HepG2 (cell line): Measurements from ENCODE around the gene PDZD4. TPM values are rescaled to one million over a fixed set of nuclear protein-coding genes. Genes with fewer than 3 reads are reported as not detected.
A peak's percentile ranks its signal among the peaks of the same experiment; 100 is the strongest.

Experiments
- ATAC-seq: fragments of 200-7000 bp; cut with Tn5 transposase; 3 replicates; pipeline ENCODE4 v1.9.1; 2020; ENCODE audit warnings: mild to moderate bottlenecking, moderate library complexity
- BruUV-seq: library from RNA; stranded (reverse); fragments of 400-500 nt; replicated peaks from 2 replicates; lab custom pipeline; 2021; lab: Mats Ljungman, UMichigan
- CTCF ChIA-PET: fragments of 300-600 bp; formaldehyde crosslinking; extraction: SDS; loops from one replicate; lab custom pipeline; 2021; ENCODE audit warnings: low total read pairs, inconsistent platforms, low intra/inter-chr PET ratio; lab: Yijun Ruan, JAX
- POLR2A ChIA-PET: fragments of 350-600 bp; sonication (Branson Sonifier 250); formaldehyde crosslinking; loops from one replicate; lab custom pipeline; 2020; ENCODE audit warnings: antibody characterized with exemption, inconsistent platforms; lab: Yijun Ruan, JAX
- DNase-seq: peaks from one replicate; pipeline ENCODE4 v3.0.0-alpha.2; 2015; ENCODE audit warnings: low spot score
- FAIRE-seq: peaks from 3 replicates; lab custom pipeline; 2011; peaks lifted over from hg19 to GRCh38; lab: Jason Lieb, UNC
- H2AFZ ChIP-seq: one replicate; pipeline ENCODE4 v1.6.1; 2011; ENCODE audit warnings: low read length, inconsistent platforms
- H3K27ac ChIP-seq: fragments of 300-600 bp; 3 replicates; pipeline ENCODE4 v1.8.0; 2011; ENCODE audit warnings: mixed run types, mild to moderate bottlenecking, mixed read lengths, low read length, inconsistent platforms; ENCODE audit not compliant: insufficient read depth; ENCODE audit errors: extremely low read length
- H3K27me3 ChIP-seq, 2 experiments: fragments of 200-600 bp in 1 of 2; 2 replicates in 1 of 2; 3 replicates in 1 of 2; pipeline versions ENCODE4 v1.6.0 to v1.8.0; 2011; ENCODE audit warnings: low read length in 2 of 2, mild to moderate bottlenecking in 2 of 2, moderate library complexity in 2 of 2, inconsistent platforms in 1 of 2; ENCODE audit not compliant: insufficient read depth in 2 of 2, control insufficient read depth in 1 of 2
- H3K36me3 ChIP-seq, 2 experiments: fragments of 200-600 bp in 1 of 2; replicated peaks in 1 of 2; 2 replicates in 1 of 2; 3 replicates in 1 of 2; pipeline versions ENCODE4 v1.5.1 to v1.8.0; 2011; ENCODE audit warnings: low read length in 2 of 2, inconsistent platforms in 1 of 2; ENCODE audit not compliant: insufficient read depth in 2 of 2, control insufficient read depth in 1 of 2
- H3K4me1 ChIP-seq: 2 replicates; pipeline ENCODE4 v1.5.1; 2012; ENCODE audit warnings: low read length, inconsistent platforms; ENCODE audit not compliant: insufficient read depth
- H3K4me2 ChIP-seq: 2 replicates; pipeline ENCODE4 v1.6.0; 2011; ENCODE audit warnings: low read depth, low read length, inconsistent platforms
- H3K4me3 ChIP-seq, 3 experiments: fragments of 200-600 bp in 1 of 3; sonication (generic), shearing (Covaris generic) in 1 of 3; replicated peaks in 1 of 3; 2 replicates each; pipeline ENCODE4 v1.5.1; 2011 to 2016; ENCODE audit warnings: low read length in 3 of 3, inconsistent platforms in 2 of 3, low read depth in 2 of 3, mild to moderate bottlenecking in 2 of 3, control low read depth in 1 of 3, mixed read lengths in 1 of 3; ENCODE audit not compliant: insufficient read depth in 1 of 3
- H3K79me2 ChIP-seq: one replicate; pipeline ENCODE4 v1.6.1; 2011; ENCODE audit warnings: low read length, inconsistent platforms; ENCODE audit not compliant: insufficient read depth
- H3K9ac ChIP-seq: 2 replicates; pipeline ENCODE4 v1.6.0; 2011; ENCODE audit warnings: mild to moderate bottlenecking, low read depth, low read length, inconsistent platforms; ENCODE audit not compliant: insufficient read depth
- H3K9me3 ChIP-seq: 2 replicates; pipeline ENCODE4 v1.5.1; 2012; ENCODE audit warnings: mild to moderate bottlenecking, low read length
- H4K20me1 ChIP-seq: 2 replicates; pipeline ENCODE4 v1.6.0; 2011; ENCODE audit warnings: inconsistent platforms, mild to moderate bottlenecking, low read length, moderate library complexity; ENCODE audit not compliant: insufficient read depth
- MED13 ChIP-seq: sonication (generic); formaldehyde crosslinking; IDR thresholded peaks from 2 replicates; pipeline ENCODE4 v1.5.0; 2020; ENCODE audit warnings: missing genetic modification reagents
- TEAD3 ChIP-seq: optimal IDR thresholded peaks from 2 replicates; pipeline ENCODE3; 2016; ENCODE audit warnings: borderline replicate concordance
- WGBS: methylation state at CpG from one replicate; pipeline ENCODE4 v1.1.6; 2017; ENCODE audit warnings: low lambda C conversion rate; 5-methylcytosine and 5-hydroxymethylcytosine counted together
- in situ Hi-C: cut with HindIII; loops from 2 replicates; pipeline ENCODE4 v1.10.0; 2017; ENCODE audit warnings: low pct_unique_long_range_greater_than_20kb; ENCODE audit not compliant: extremely low pct_ligation_motif_present
- intact Hi-C: fragments of 100-400 bp; cut with micrococcal nuclease; formaldehyde crosslinking; loops from one replicate; pipeline ENCODE4 v1.10.0; 2022; ENCODE audit not compliant: unreplicated experiment
- polyA plus RNA-seq, 8 experiments: library from polyadenylated mRNA; depleted of rRNA in 3 of 8; stranded (reverse) in 7 of 8; unstranded in 1 of 8; fragments of >200 nt; fragmentation: Illumina TruSeq in 4 of 8; extraction: Trizol in 4 of 8; gene quantifications; 2 replicates each; pipeline versions ENCODE4 v1.2.1 to v1.2.3, GENCODE V29; 2011 to 2016; ENCODE audit warnings: low read depth in 4 of 8, missing spikeins in 1 of 8, mixed read lengths in 1 of 8; ENCODE audit not compliant: insufficient read depth in 1 of 8
- total RNA-seq, 5 experiments: library from RNA; depleted of rRNA; stranded (reverse); fragments of >200 nt; fragmentation: Illumina TruSeq; extraction: Trizol; gene quantifications; 2 replicates each; pipeline ENCODE4 v1.2.3, GENCODE V29; 2016; ENCODE audit warnings: low read depth in 1 of 5
- TF ChIP-seq, protein P1 (sequence below), 2 experiments: sonication (generic) in 1 of 2; formaldehyde crosslinking in 1 of 2; IDR thresholded peaks; 2 replicates each; pipeline versions ENCODE4 v1.5.1 to v1.6.1; 2011 to 2020; ENCODE audit warnings: borderline replicate concordance in 1 of 2, low read depth in 1 of 2, low read length in 1 of 2, mild to moderate bottlenecking in 1 of 2, missing genetic modification reagents in 1 of 2, moderate library complexity in 1 of 2
- TF ChIP-seq, protein P2 (sequence below): sonication (generic); formaldehyde crosslinking; IDR thresholded peaks from 2 replicates; pipeline ENCODE4 v1.5.0; 2020; ENCODE audit warnings: mild to moderate bottlenecking, missing genetic modification reagents, moderate library complexity

The PDZD4 gene
- total and polyA plus RNA-seq, 2 of the 13 experiments (the other 11 are each of a cell fraction or from before 2014, with no cell fraction given), result not detected

DNA sequence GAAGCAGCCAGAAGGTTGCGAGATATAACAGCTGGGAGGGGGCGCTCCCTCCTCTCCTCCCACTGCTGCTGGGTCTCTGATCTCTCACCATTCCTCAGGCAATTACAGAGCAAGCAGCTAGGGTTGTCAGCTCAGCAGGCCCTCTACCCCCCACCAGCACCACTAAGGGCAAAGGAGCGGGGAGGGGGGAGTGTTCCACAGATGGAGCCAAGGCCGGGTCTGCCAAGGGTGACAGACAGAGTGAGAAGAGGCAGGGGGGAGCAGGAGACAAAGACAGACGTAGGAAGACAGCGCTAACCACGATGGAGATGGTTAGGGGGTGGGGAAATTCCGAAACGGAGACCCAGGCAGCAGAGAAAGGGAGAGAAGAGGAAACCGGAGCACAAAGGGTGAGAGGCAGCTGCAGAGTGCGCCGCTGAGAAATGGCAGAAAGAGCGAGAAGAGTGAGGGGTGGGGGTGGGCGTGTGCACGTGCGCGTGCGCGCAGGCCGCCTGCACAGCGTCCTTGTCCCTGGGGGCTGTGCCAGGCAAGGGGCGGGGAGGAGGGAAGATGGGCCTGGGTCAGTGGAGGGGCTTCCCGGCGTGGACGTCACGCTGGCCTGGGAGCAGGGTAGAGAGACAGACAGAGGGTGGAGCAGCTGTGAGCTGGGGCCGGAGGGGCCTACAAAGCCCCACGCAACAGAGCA is 48.8 kb upstream of the PDZD4 start:
- CTCF ChIA-PET, result no interaction called here

More for the DNA sequence above, 48.8 kb upstream of the PDZD4 start:
- Histone ChIP-seq H3K4me3 (no peak overlapping the region), H3K9ac (no peak overlapping the region), H2AFZ (no peak overlapping the region), H3K4me2 (peak overlapping the region; percentile 18; the same call in 1 of the 2 replicates), H3K79me2 (no peaks in the 10 kb centered on the region), H3K36me3 (no peaks in the 10 kb centered on the region), H3K4me1 (peaks cover 51% of the 10 kb centered on the region), H4K20me1 (no peaks in the 10 kb centered on the region), H3K27me3 (no peaks in the 10 kb centered on the region), H3K27ac (no peak overlapping the region), H3K9me3 (no peaks in the 10 kb centered on the region)
- TF ChIP-seq TEAD3 (no peak), MED13 (CRISPR knock-in tag) (no peak)
- TF ChIP-seq, protein P1, sequence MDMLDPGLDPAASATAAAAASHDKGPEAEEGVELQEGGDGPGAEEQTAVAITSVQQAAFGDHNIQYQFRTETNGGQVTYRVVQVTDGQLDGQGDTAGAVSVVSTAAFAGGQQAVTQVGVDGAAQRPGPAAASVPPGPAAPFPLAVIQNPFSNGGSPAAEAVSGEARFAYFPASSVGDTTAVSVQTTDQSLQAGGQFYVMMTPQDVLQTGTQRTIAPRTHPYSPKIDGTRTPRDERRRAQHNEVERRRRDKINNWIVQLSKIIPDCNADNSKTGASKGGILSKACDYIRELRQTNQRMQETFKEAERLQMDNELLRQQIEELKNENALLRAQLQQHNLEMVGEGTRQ (IDR thresholded peaks at IDR 0.05; ENCODE audit: low read depth, low read length), result no peak
- TF ChIP-seq, protein P1 (CRISPR knock-in tag; IDR thresholded peaks at IDR 0.05; ENCODE audit: borderline replicate concordance), result no peak
- TF ChIP-seq, protein P2, sequence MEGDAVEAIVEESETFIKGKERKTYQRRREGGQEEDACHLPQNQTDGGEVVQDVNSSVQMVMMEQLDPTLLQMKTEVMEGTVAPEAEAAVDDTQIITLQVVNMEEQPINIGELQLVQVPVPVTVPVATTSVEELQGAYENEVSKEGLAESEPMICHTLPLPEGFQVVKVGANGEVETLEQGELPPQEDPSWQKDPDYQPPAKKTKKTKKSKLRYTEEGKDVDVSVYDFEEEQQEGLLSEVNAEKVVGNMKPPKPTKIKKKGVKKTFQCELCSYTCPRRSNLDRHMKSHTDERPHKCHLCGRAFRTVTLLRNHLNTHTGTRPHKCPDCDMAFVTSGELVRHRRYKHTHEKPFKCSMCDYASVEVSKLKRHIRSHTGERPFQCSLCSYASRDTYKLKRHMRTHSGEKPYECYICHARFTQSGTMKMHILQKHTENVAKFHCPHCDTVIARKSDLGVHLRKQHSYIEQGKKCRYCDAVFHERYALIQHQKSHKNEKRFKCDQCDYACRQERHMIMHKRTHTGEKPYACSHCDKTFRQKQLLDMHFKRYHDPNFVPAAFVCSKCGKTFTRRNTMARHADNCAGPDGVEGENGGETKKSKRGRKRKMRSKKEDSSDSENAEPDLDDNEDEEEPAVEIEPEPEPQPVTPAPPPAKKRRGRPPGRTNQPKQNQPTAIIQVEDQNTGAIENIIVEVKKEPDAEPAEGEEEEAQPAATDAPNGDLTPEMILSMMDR (CRISPR knock-in tag), result peak; percentile 15; the same call in 1 of the 2 replicates
- POLR2A ChIA-PET, result no interaction called here
- DNase-seq (no peak), ATAC-seq (no peak), FAIRE-seq (no peak)
- in situ Hi-C loops, result no loop called here
- WGBS, result 26% methylated on average over 17 of the region's 28 CpGs
- no TSS peak for BruUV-seq
- intact Hi-C loops, result no loop called here
